SK-N-SH treated with all-trans-retinoic acid at 6 μM for 48 hours (cell line): Measurements from ENCODE around the gene ABCB11.

ENCODE experiments used
- ATAC-seq: fragments of 200-7000 bp; cut with Tn5 transposase; 3 replicates; pipeline ENCODE4 v1.9.1; 2020; ENCODE audit warnings: mild to moderate bottlenecking, moderate library complexity
- ARNTL ChIP-seq: fragments of 450-650 bp; formaldehyde crosslinking; IDR thresholded peaks from 2 replicates; pipeline ENCODE4 v1.5.0; 2020; ENCODE audit warnings: low read depth, mild to moderate bottlenecking, moderate library complexity, borderline replicate concordance
- BACH2 ChIP-seq: fragments of 250-450 bp; sonication (Bioruptor Pico); IDR thresholded peaks from 2 replicates; pipeline ENCODE4 v1.9.0; 2021; ENCODE audit warnings: mild to moderate bottlenecking, borderline replicate concordance
- CREB5 ChIP-seq: fragments of 250-450 bp; sonication (Bioruptor Pico); IDR thresholded peaks from 2 replicates; pipeline ENCODE4 v1.5.1; 2020; ENCODE audit warnings: low read depth, mild to moderate bottlenecking, moderate library complexity
- CSDC2 ChIP-seq: fragments of 250-450 bp; sonication (Bioruptor Pico); IDR thresholded peaks from 2 replicates; pipeline ENCODE4 v1.5.0; 2020; ENCODE audit warnings: mild to moderate bottlenecking, moderate library complexity
- ESRRG ChIP-seq: fragments of 250-450 bp; sonication (Bioruptor Pico); IDR thresholded peaks from 2 replicates; pipeline ENCODE4 v1.6.1; 2021; ENCODE audit warnings: mild to moderate bottlenecking
- GLIS3 ChIP-seq: fragments of 250-450 bp; sonication (Bioruptor Pico); IDR thresholded peaks from 2 replicates; pipeline ENCODE4 v1.5.0; 2020; ENCODE audit warnings: mild to moderate bottlenecking, moderate library complexity
- ISL1 ChIP-seq: fragments of 250-450 bp; sonication (Bioruptor Pico); IDR thresholded peaks from 2 replicates; pipeline ENCODE4 v2.1.2; 2022; ENCODE audit warnings: mild to moderate bottlenecking, moderate library complexity
- OSR1 ChIP-seq: fragments of 250-450 bp; sonication (Bioruptor Pico); IDR thresholded peaks from 2 replicates; pipeline ENCODE4 v1.8.0; 2022; ENCODE audit warnings: moderate library complexity, mild to moderate bottlenecking, inconsistent platforms
- PATZ1 ChIP-seq: fragments of 250-450 bp; sonication (Bioruptor Pico); IDR thresholded peaks from 2 replicates; pipeline ENCODE4 v1.8.0; 2020; ENCODE audit warnings: mild to moderate bottlenecking, moderate library complexity, borderline replicate concordance
- RARB ChIP-seq: fragments of 250-450 bp; sonication (Bioruptor Pico); IDR thresholded peaks from 2 replicates; pipeline ENCODE4 v1.8.0; 2021; ENCODE audit warnings: mild to moderate bottlenecking, moderate library complexity
- SNAI2 ChIP-seq: fragments of 250-450 bp; sonication (Bioruptor Pico); IDR thresholded peaks from 2 replicates; pipeline ENCODE4 v1.5.0; 2020; ENCODE audit warnings: mild to moderate bottlenecking, moderate library complexity
- TCF4 ChIP-seq: fragments of 250-450 bp; sonication (Bioruptor Pico); IDR thresholded peaks from 2 replicates; pipeline ENCODE4 v1.8.0; 2021; ENCODE audit warnings: mild to moderate bottlenecking, moderate library complexity, borderline replicate concordance
- TOX ChIP-seq: fragments of 250-450 bp; sonication (Bioruptor Pico); IDR thresholded peaks from 2 replicates; pipeline ENCODE4 v1.8.0; 2021; ENCODE audit warnings: mild to moderate bottlenecking, moderate library complexity, borderline replicate concordance
- ZC3H10 ChIP-seq: fragments of 250-450 bp; sonication (Bioruptor Pico); IDR thresholded peaks from 2 replicates; pipeline ENCODE4 v1.5.1; 2021; ENCODE audit warnings: mild to moderate bottlenecking, moderate library complexity
- ZFP3 ChIP-seq: fragments of 250-450 bp; sonication (Bioruptor Pico); IDR thresholded peaks from 2 replicates; pipeline ENCODE4 v1.5.0; 2020; ENCODE audit warnings: mild to moderate bottlenecking, moderate library complexity
- ZFP30 ChIP-seq: fragments of 450-650 bp; formaldehyde crosslinking; IDR thresholded peaks from 2 replicates; pipeline ENCODE4 v1.5.0; 2022; ENCODE audit warnings: mild to moderate bottlenecking, moderate library complexity
- ZNF565 ChIP-seq: fragments of 450-650 bp; formaldehyde crosslinking; conservative IDR thresholded peaks from 2 replicates; pipeline ENCODE4 v1.5.0; 2020; ENCODE audit warnings: low read depth, mild to moderate bottlenecking, moderate library complexity
- ZNF70 ChIP-seq: fragments of 450-650 bp; formaldehyde crosslinking; IDR thresholded peaks from 2 replicates; pipeline ENCODE4 v1.5.0; 2020; ENCODE audit warnings: mild to moderate bottlenecking, moderate library complexity
- ZNF8 ChIP-seq: fragments of 450-650 bp; formaldehyde crosslinking; IDR thresholded peaks from 2 replicates; pipeline ENCODE4 v1.5.0; 2020; ENCODE audit warnings: mild to moderate bottlenecking, moderate library complexity
- TF ChIP-seq, protein P1 (sequence below): fragments of 250-450 bp; sonication (Bioruptor Pico); IDR thresholded peaks from 2 replicates; pipeline ENCODE4 v1.5.1; 2021; ENCODE audit warnings: mild to moderate bottlenecking, moderate library complexity
- TF ChIP-seq, protein P2 (sequence below): fragments of 250-450 bp; sonication (Bioruptor Pico); IDR thresholded peaks from 2 replicates; pipeline ENCODE4 v1.8.0; 2021; ENCODE audit warnings: low read depth, mild to moderate bottlenecking, moderate library complexity, borderline replicate concordance
- TF ChIP-seq, protein P3 (sequence below): fragments of 250-450 bp; sonication (Bioruptor Pico); IDR thresholded peaks from 2 replicates; pipeline ENCODE4 v1.5.0; 2020; ENCODE audit warnings: mild to moderate bottlenecking, moderate library complexity

ABCB11 gene

DNA sequence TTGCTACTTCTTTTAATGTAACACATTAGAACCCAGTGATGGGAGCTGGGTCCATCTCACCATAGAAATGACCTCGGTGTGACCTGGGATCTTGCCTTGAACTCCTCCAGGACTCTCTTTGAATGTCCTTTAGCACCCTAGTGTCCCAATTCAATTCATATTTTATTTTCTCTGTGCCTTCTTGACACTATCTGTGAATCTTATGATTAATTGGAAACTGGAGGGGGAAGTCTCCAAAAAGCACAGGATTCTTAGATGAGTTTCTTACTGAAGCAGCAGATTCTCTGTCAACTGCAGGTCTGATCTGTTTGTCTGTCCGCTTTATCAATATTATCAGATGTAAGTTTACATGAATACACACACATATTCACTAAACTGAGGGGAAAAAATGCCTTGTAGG, 38.7 kb upstream of the ABCB11 start:
- TF ChIP-seq, protein P1, sequence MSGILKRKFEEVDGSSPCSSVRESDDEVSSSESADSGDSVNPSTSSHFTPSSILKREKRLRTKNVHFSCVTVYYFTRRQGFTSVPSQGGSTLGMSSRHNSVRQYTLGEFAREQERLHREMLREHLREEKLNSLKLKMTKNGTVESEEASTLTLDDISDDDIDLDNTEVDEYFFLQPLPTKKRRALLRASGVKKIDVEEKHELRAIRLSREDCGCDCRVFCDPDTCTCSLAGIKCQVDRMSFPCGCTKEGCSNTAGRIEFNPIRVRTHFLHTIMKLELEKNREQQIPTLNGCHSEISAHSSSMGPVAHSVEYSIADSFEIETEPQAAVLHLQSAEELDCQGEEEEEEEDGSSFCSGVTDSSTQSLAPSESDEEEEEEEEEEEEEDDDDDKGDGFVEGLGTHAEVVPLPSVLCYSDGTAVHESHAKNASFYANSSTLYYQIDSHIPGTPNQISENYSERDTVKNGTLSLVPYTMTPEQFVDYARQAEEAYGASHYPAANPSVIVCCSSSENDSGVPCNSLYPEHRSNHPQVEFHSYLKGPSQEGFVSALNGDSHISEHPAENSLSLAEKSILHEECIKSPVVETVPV: no peak
- no peak for TF ChIP-seq GLIS3 (CRISPR knock-in tag)
- no peak for TF ChIP-seq TCF4 (CRISPR knock-in tag)
- no peak for TF ChIP-seq CREB5 (CRISPR knock-in tag)
- no peak for TF ChIP-seq ZNF70
- TF ChIP-seq CSDC2 (CRISPR knock-in tag): no peak
- TF ChIP-seq ZFP30: no peak
- TF ChIP-seq SNAI2: no peak
- no peak for TF ChIP-seq TOX (CRISPR knock-in tag)
- no peak for TF ChIP-seq PATZ1 (CRISPR knock-in tag)
- no peak for TF ChIP-seq ISL1 (CRISPR knock-in tag)
- TF ChIP-seq BACH2 (CRISPR knock-in tag): no peak
- TF ChIP-seq OSR1 (CRISPR knock-in tag): no peak
- TF ChIP-seq, protein P2, sequence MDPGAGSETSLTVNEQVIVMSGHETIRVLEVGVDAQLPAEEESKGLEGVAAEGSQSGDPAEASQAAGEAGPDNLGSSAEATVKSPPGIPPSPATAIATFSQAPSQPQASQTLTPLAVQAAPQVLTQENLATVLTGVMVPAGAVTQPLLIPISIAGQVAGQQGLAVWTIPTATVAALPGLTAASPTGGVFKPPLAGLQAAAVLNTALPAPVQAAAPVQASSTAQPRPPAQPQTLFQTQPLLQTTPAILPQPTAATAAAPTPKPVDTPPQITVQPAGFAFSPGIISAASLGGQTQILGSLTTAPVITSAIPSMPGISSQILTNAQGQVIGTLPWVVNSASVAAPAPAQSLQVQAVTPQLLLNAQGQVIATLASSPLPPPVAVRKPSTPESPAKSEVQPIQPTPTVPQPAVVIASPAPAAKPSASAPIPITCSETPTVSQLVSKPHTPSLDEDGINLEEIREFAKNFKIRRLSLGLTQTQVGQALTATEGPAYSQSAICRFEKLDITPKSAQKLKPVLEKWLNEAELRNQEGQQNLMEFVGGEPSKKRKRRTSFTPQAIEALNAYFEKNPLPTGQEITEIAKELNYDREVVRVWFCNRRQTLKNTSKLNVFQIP (CRISPR knock-in tag): no peak
- TF ChIP-seq ZFP3 (CRISPR knock-in tag): no peak
- TF ChIP-seq RARB: no peak
- TF ChIP-seq ZNF8 (CRISPR knock-in tag): no peak
- TF ChIP-seq, protein P3, sequence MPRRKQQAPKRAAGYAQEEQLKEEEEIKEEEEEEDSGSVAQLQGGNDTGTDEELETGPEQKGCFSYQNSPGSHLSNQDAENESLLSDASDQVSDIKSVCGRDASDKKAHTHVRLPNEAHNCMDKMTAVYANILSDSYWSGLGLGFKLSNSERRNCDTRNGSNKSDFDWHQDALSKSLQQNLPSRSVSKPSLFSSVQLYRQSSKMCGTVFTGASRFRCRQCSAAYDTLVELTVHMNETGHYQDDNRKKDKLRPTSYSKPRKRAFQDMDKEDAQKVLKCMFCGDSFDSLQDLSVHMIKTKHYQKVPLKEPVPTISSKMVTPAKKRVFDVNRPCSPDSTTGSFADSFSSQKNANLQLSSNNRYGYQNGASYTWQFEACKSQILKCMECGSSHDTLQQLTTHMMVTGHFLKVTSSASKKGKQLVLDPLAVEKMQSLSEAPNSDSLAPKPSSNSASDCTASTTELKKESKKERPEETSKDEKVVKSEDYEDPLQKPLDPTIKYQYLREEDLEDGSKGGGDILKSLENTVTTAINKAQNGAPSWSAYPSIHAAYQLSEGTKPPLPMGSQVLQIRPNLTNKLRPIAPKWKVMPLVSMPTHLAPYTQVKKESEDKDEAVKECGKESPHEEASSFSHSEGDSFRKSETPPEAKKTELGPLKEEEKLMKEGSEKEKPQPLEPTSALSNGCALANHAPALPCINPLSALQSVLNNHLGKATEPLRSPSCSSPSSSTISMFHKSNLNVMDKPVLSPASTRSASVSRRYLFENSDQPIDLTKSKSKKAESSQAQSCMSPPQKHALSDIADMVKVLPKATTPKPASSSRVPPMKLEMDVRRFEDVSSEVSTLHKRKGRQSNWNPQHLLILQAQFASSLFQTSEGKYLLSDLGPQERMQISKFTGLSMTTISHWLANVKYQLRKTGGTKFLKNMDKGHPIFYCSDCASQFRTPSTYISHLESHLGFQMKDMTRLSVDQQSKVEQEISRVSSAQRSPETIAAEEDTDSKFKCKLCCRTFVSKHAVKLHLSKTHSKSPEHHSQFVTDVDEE (CRISPR knock-in tag): no peak
- no peak for TF ChIP-seq ZC3H10
- no peak for ATAC-seq

DNA sequence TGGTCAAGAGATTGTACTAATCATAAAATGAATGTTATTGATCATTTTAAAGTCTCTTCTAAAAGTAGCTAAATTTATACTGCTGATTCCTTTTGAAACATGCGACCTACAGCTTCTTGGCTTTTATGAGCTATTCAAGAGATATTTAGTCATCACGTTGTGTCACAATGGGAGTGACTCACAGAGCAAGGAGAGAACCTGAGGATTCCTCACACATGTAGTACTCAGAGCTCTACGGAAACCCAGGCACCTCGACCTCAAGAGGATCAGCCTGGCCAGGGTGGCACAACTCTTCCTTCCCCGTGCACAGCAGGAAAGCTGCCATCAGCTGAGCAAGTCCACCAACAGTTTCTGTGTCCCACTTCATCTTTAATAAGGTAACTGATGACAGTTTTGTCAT, 38.2 kb upstream of the ABCB11 start, which contains the start of gene DHRS9:
Gene DHRS9 (plus strand): TSS at position 223 of the 400 bp plus-strand sequence. CDS start 12,019 bp downstream, outside the sequence.
- TF ChIP-seq GLIS3 (CRISPR knock-in tag) (no peak), SNAI2 (no peak), TCF4 (CRISPR knock-in tag) (no peak), TOX (CRISPR knock-in tag) (no peak), OSR1 (CRISPR knock-in tag) (no peak), CSDC2 (CRISPR knock-in tag) (no peak), ZNF8 (CRISPR knock-in tag) (no peak), ZFP3 (CRISPR knock-in tag) (no peak), CREB5 (CRISPR knock-in tag) (no peak), ESRRG (CRISPR knock-in tag) (no peak)
- no peak for ATAC-seq

DNA sequence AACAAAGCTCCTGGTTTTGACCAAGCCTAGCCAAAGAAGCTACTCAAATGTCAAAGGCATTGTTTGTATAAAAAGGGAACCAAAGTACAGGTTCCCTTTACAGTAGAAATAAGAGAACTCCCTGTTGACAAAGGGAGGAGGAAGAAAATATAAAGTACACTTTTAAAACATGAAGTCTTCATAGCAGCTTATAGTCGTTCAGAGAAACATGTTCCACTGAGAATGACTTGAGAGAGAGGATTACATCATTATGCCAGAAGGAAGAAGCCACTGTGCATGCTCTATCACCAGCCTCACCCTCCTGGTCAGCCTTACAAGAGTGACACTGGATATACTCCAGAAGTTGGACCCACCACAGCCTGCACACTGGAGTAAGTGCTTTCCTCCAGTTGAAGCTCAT, 35.8 kb upstream of the ABCB11 start:
- no peak for ATAC-seq
- TF ChIP-seq ZFP3 (CRISPR knock-in tag): no peak
- TF ChIP-seq RARB: no peak
- TF ChIP-seq ARNTL (CRISPR knock-in tag): no peak
- TF ChIP-seq, protein P2 (CRISPR knock-in tag): no peak
- TF ChIP-seq ZNF565 (CRISPR knock-in tag): no peak
